CD4-positive, alpha-beta T cell treated with Interleukin-17A for 1 hour (primary cell): ENCODE results near the gene ZNF526.

Experiments used
- DNase-seq: peaks from one replicate; pipeline ENCODE4 v3.0.0-alpha.2; 2020

The ZNF526 gene

GRCh38 chr19:42219812-42220750 lies at the start of gene ZNF526:
TSS of gene ZNF526 (plus strand) at chr19:42220312. CDS start at chr19:42224404, 4,092 bp downstream.
- DNase-seq = peak; percentile 98

GRCh38 chr19:42170715-42171114 lies 49.4 kb upstream of the ZNF526 start:
- DNase-seq = no peak

- DNase-seq = no peak
These were observed 47.9 kb upstream of the ZNF526 start for GRCh38 chr19:42172261-42172660.

- DNase-seq = no peak
These were observed 46.4 kb upstream of the ZNF526 start for GRCh38 chr19:42173695-42174094.

- DNase-seq = no peak
These were observed 45.9 kb upstream of the ZNF526 start for GRCh38 chr19:42174188-42174587.

GRCh38 chr19:42174958-42175734 lies 45.0 kb upstream of the ZNF526 start:
- no peak for DNase-seq

GRCh38 chr19:42175952-42176648 lies 44.0 kb upstream of the ZNF526 start:
- DNase-seq = peak; percentile 19

GRCh38 chr19:42176649-42176989 lies 43.5 kb upstream of the ZNF526 start:
- no peak for DNase-seq

GRCh38 chr19:42176990-42177685 lies 43.0 kb upstream of the ZNF526 start:
- DNase-seq = peak; percentile 80

- DNase-seq = no peak
These were observed 42.5 kb upstream of the ZNF526 start for GRCh38 chr19:42177686-42178019.

GRCh38 chr19:42178791-42179674 lies 41.1 kb upstream of the ZNF526 start:
- peak; percentile 19 for DNase-seq

- peak; percentile 72 for DNase-seq
These were observed 35.7 kb upstream of the ZNF526 start for GRCh38 chr19:42184401-42184861.

GRCh38 chr19:42185277-42185676 lies 34.8 kb upstream of the ZNF526 start:
- peak; percentile 67 for DNase-seq

- no peak for DNase-seq
These were observed 31.4 kb upstream of the ZNF526 start for GRCh38 chr19:42188665-42189064.

- no peak for DNase-seq
These were observed 31.0 kb upstream of the ZNF526 start for GRCh38 chr19:42189133-42189532.

- no peak for DNase-seq
These were observed 28.8 kb upstream of the ZNF526 start for GRCh38 chr19:42191330-42191729.

GRCh38 chr19:42191855-42192254 lies 28.3 kb upstream of the ZNF526 start:
- no peak for DNase-seq

GRCh38 chr19:42193294-42193693 lies 26.8 kb upstream of the ZNF526 start:
- DNase-seq = no peak

GRCh38 chr19:42193706-42194105 lies 26.4 kb upstream of the ZNF526 start:
- DNase-seq = no peak

GRCh38 chr19:42196011-42197001 lies 23.8 kb upstream of the ZNF526 start:
- DNase-seq = no peak
